Adrenal gland (tissue), 12 donors: ENCODE measurements around the gene ADAMTSL3. TPM values are rescaled to one million over a fixed set of nuclear protein-coding genes. Genes with fewer than 3 reads are reported as not detected.
A peak's percentile ranks its signal among the peaks of the same experiment; 100 is the strongest.

ENCODE experiments used
- DNase-seq, 7 donors: peaks; one replicate each; pipeline ENCODE4 v3.0.0-alpha.2; 2019 to 2020
- H3K27ac ChIP-seq, 5 donors: fragments of 200-600 bp; sonication (generic) in 4 of 5; 1 replicate in 3 of 5; 2 replicates in 2 of 5; pipeline versions ENCODE4 v1.5.1 to v1.8.0; 2016 to 2020; ENCODE audit warnings: mild to moderate bottlenecking in 1 of 5
- H3K27me3 ChIP-seq: fragments of 200-600 bp; 2 replicates; pipeline ENCODE4 v1.8.0; 2021
- H3K36me3 ChIP-seq, 2 donors: fragments of 200-600 bp; replicated peaks in 1 of 2; 1 replicate in 1 of 2; 2 replicates in 1 of 2; pipeline versions ENCODE4 v1.5.1 to v1.8.0; 2018 to 2022
- H3K4me1 ChIP-seq, 2 donors: fragments of 200-600 bp; replicated peaks in 1 of 2; 1 replicate in 1 of 2; 2 replicates in 1 of 2; pipeline versions ENCODE4 v1.5.1 to v1.8.0; 2018 to 2021
- H3K4me3 ChIP-seq, 4 donors: fragments of 200-600 bp; sonication (generic) in 3 of 4; one replicate each; pipeline ENCODE4 v1.5.1; 2016 to 2018
- H3K9me3 ChIP-seq, 3 donors: fragments of 200-600 bp; sonication (generic) in 1 of 3; replicated peaks in 1 of 3; 1 replicate in 2 of 3; 2 replicates in 1 of 3; pipeline versions ENCODE4 v1.5.1 to v1.8.0; 2016 to 2021
- CTCF ChIP-seq, 6 experiments: fragments of 450-650 bp in 4 of 6; fragments of 200-600 bp in 2 of 6; sonication (generic) in 1 of 6; IDR thresholded peaks; 1 replicate in 5 of 6; 2 replicates in 1 of 6; pipeline versions ENCODE4 v1.5.1 to v1.8.0; 2016 to 2021; ENCODE audit warnings: antibody characterized with exemption in 6 of 6, mild to moderate bottlenecking in 2 of 6, moderate library complexity in 1 of 6
- POLR2A ChIP-seq, 2 donors: fragments of 450-650 bp; IDR thresholded peaks; one replicate each; pipeline ENCODE4 v1.6.1; 2017; ENCODE audit warnings: antibody characterized with exemption in 2 of 2, mild to moderate bottlenecking in 2 of 2, moderate library complexity in 1 of 2
- WGBS, 4 donors: extraction: QIAGEN DNeasy Blood & Tissue Kit in 2 of 4; methylation state at CpG; one replicate each; pipeline versions ENCODE4 v1.1.5 to v1.1.7; 2013 to 2017; 5-methylcytosine and 5-hydroxymethylcytosine counted together
- intact Hi-C, 2 donors: fragments of 100-400 bp; cut with DNase I; formaldehyde crosslinking; loops; one replicate each; pipeline versions ENCODE4 v1.14.1 to v1.15.0; 2022 to 2023
- polyA plus RNA-seq, 3 donors: library from polyadenylated mRNA; stranded (reverse); fragments of 200-250 nt in 2 of 3; fragments of 350-450 nt in 1 of 3; fragmentation: Illumina TruSeq in 1 of 3; extraction: RNeasy Lipid Tissue Mini Kit (QIAGEN cat#74804) in 1 of 3; gene quantifications; one replicate each; pipeline ENCODE4 v1.2.3, GENCODE V29; 2013 to 2014
- total RNA-seq, 9 donors: library from RNA; depleted of rRNA in 4 of 9; stranded (reverse); fragments of >200 nt in 4 of 9; fragments of 120-200 nt in 1 of 9; fragmentation: NEBNext Ultra II Directional in 1 of 9; extraction: Animal tissue kit (Norgen Biotek cat#: 25700) in 1 of 9; gene quantifications; one replicate each; pipeline versions ENCODE4 v1.1.0 to v1.2.4, GENCODE V29; 2013 to 2023
- donor health status: healthy with polysubstance abuse.
- donor health status: Bipolar disorder and iron deficiency.
- donor health status: DM: yes; HTN: yes; CAD: no.
- donor health status: DM: no; HTN: no; CAD: no.
- donor health status: DM: no; HTN: no; CAD: no.
- donor health status: DM: yes; HTN: yes; CAD: no.

ADAMTSL3 gene
- total and polyA plus RNA-seq, 12 donors: 0.98 to 19.7 (median 10.5) TPM

DNA sequence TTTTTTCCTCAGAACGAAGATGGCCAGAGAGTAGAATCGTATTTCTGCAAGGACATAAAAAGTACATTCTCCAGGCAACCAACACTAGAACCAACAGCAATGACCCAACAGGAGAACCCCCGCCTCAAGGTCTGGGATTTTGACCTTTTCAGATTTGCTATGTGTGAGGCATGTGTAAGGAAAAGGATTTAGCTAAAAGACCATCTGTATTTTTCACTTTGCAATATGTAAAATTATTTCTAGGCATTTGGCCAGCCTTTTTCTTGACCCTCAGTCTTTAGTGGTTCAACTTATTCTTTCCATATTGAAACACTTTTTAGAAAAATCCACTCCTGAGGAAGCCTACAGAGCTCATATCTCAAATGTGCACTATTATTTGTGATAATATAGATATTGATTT lies 362.4 kb downstream of the ADAMTSL3 start:
- no peaks in the 10 kb centered on the region for H3K36me3 ChIP-seq
- no peak overlapping the region for H3K27ac ChIP-seq
- DNase-seq: no peak
- TF ChIP-seq POLR2A (IDR thresholded peaks at IDR 0.05) (no peak), CTCF (IDR thresholded peaks at IDR 0.05) (no peak)
- no peaks in the 10 kb centered on the region for H3K9me3 ChIP-seq
- no peaks in the 10 kb centered on the region for H3K27me3 ChIP-seq
- 59 to 73% (median 63%) methylated on average over 3 of the region's 3 CpGs for WGBS, 4 donors
- intact Hi-C loops: no loop called here
- no peaks in the 10 kb centered on the region for H3K4me1 ChIP-seq
- H3K4me3 ChIP-seq: no peak overlapping the region

DNA sequence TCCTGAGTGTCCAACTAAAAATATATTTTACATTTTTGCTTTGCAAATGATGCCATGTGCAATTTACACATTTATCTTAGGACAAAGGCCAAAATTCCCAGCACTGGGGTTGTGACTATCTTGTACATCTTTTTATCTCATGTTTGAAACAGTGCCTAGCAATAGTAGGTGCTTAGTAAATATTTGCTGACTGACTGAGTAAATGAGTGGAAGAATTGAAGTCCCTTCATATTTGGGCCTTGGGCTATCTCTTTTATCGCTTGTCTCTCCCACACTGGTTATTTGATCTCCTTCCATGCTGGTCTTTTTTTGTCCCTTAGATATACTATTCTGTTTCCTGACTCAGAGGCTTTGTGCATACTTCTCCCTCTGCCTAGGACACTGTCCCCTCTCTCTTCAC lies 368.6 kb downstream of the ADAMTSL3 start:
- intact Hi-C loops: no loop called here
- no peak for TF ChIP-seq CTCF (IDR thresholded peaks at IDR 0.05)
- no peaks in the 10 kb centered on the region for H3K27me3 ChIP-seq
- no peak overlapping the region for H3K27ac ChIP-seq
- no peaks in the 10 kb centered on the region for H3K36me3 ChIP-seq
- H3K4me3 ChIP-seq: no peak overlapping the region
- 79 to 89% (median 81%) methylated on average over 1 of the region's 1 CpG for WGBS, 4 donors
- H3K4me1 ChIP-seq: no peaks in the 10 kb centered on the region
- no peak for DNase-seq
- no peaks in the 10 kb centered on the region for H3K9me3 ChIP-seq

DNA sequence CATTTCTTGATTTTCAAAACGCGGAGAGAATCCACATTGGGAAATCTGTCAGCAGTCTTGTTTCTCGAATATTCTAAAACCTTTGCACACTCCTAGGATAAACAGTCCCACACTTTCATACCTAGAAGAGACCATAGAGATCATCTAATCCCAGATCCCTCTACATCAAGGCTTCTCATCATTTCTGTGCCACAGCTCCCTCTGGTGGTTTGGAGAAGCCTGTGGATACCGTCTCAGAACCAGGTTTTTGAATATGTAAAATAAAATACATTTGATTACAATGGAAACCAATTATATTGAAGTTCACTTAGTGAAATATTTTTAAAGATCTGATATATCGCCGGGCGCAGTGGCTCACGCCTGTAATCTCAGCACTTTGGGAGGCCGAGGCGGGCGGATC lies 369.7 kb downstream of the ADAMTSL3 start:
- H3K9me3 ChIP-seq: no peaks in the 10 kb centered on the region
- no peak overlapping the region for H3K4me3 ChIP-seq
- no peaks in the 10 kb centered on the region for H3K4me1 ChIP-seq
- intact Hi-C loops: no loop called here
- TF ChIP-seq POLR2A (IDR thresholded peaks at IDR 0.05) (no peak), CTCF (IDR thresholded peaks at IDR 0.05) (peak in 5 of 6 experiments; percentile 7 to 37 (median 33))
- H3K36me3 ChIP-seq: no peaks in the 10 kb centered on the region
- peak in 2 of 7 donors; percentile 6 to 15 for DNase-seq
- WGBS, 4 donors: 90 to 92% (median 91%) methylated on average over 11 of the region's 11 CpGs
- H3K27ac ChIP-seq: no peak overlapping the region
- H3K27me3 ChIP-seq: no peaks in the 10 kb centered on the region

- no peaks in the 10 kb centered on the region for H3K4me1 ChIP-seq
- no peaks in the 10 kb centered on the region for H3K27me3 ChIP-seq
- H3K36me3 ChIP-seq: no peaks in the 10 kb centered on the region
- H3K27ac ChIP-seq: no peak overlapping the region
- no peak overlapping the region for H3K4me3 ChIP-seq
- no peak for TF ChIP-seq CTCF (IDR thresholded peaks at IDR 0.05)
- no peak for TF ChIP-seq POLR2A (IDR thresholded peaks at IDR 0.05)
- intact Hi-C loops: no loop called here
- no peak for DNase-seq
- no peaks in the 10 kb centered on the region for H3K9me3 ChIP-seq
- 71 to 82% (median 81%) methylated on average over 3 of the region's 3 CpGs for WGBS, 4 donors
Measured at GRCh38 chr15:84033793-84034553, 380.1 kb downstream of the ADAMTSL3 start.
